Fibroblast of pulmonary artery (primary cell): ENCODE data around the gene CACNA1C.

ENCODE experiments used
- DNase-seq: peaks from one replicate; pipeline ENCODE4 v3.0.0-alpha.2; 2010; ENCODE audit warnings: low read depth
- H3K4me3 ChIP-seq: replicated peaks from 2 replicates; pipeline ENCODE4 v1.5.1; 2011; ENCODE audit warnings: low read depth, mild to moderate bottlenecking, control low read depth, low read length, moderate library complexity
- TF ChIP-seq, protein P1 (sequence below): IDR thresholded peaks from 2 replicates; pipeline ENCODE4 v1.5.1; 2011; ENCODE audit warnings: mild to moderate bottlenecking, control low read depth, low read length, inconsistent platforms; ENCODE audit errors: missing control alignments

The CACNA1C gene

DNA sequence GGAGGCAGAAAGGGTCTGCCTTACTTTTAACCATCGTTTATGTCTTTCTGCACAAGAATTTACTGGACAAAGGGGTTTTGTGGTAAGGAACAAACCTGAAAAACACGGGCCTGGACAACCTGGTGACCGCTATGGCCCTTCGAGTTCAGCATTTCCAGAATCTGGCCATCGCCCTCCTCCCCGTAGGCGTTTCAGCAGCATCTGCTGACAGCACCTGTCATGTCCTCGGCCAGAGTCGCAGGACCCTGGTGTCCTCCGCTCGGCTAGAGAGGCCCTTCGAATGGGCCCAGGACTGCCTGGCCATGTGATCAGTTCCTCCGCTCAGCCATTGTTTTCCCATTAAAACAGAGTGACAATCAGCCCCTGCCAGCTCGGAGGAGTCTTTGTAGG, 599.2 kb downstream of the CACNA1C start:
- TF ChIP-seq, protein P1, sequence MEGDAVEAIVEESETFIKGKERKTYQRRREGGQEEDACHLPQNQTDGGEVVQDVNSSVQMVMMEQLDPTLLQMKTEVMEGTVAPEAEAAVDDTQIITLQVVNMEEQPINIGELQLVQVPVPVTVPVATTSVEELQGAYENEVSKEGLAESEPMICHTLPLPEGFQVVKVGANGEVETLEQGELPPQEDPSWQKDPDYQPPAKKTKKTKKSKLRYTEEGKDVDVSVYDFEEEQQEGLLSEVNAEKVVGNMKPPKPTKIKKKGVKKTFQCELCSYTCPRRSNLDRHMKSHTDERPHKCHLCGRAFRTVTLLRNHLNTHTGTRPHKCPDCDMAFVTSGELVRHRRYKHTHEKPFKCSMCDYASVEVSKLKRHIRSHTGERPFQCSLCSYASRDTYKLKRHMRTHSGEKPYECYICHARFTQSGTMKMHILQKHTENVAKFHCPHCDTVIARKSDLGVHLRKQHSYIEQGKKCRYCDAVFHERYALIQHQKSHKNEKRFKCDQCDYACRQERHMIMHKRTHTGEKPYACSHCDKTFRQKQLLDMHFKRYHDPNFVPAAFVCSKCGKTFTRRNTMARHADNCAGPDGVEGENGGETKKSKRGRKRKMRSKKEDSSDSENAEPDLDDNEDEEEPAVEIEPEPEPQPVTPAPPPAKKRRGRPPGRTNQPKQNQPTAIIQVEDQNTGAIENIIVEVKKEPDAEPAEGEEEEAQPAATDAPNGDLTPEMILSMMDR: no peak
- no peak for DNase-seq
- no peak overlapping the region for H3K4me3 ChIP-seq

DNA sequence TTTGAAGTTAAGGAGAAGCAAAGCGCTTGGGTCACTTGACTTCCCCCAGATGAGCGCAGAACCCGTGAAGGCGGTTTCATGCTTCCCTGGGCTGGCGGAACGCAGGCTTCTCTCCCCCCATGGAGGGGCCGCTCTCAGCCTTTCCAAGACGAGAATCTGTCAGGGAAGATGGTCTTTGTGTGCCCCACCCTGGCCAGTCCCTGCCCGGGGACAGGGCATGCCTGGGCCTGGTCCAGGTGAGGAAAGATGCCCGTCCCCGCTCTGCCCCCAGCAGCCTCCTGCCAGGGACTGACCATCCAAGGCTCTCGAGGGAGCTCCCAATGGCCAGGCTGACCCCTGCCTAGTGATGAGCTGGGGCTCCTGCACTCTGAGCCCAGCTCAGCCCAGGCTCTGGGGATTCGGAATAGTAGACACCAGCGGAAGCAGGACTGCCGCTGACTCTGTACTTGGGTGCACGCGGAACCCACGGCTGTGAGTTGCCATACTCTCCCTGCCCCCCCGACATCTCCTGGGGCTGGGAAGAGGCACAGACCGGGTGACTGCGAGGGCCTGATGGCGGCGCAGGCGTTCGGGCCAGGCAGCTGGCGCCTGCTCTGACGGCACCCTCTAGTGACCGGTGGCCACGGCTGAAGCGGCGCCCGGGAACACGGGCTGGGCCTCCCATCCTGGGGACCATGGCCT, 599.8 kb downstream of the CACNA1C start:
- H3K4me3 ChIP-seq: no peak overlapping the region
- TF ChIP-seq, protein P1: no peak
- DNase-seq: no peak

DNA sequence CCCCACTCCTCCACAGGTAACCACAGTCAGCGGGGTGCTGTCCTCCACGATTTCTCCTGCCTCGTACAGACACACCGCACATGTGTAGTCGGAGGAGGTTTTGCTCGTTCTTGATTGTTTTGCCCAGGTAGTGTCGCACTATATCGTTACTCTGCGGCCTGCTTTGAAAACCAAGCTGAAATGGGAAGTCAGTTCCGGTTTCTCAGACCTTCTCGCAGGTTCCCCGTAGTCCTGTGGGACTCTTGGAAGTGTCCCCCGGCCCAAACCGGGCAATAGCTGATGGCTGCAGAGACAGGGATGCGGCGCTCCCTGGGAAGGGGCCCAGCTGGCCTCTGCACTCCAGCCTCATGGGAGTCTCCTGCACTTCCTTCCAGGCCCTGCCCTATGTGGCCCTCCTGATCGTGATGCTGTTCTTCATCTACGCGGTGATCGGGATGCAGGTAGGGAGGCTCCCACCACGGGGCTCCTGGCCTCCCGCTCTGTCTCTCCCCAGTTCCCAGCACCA, 600.7 kb downstream of the CACNA1C start:
- TF ChIP-seq, protein P1: no peak
- no peak overlapping the region for H3K4me3 ChIP-seq
- no peak for DNase-seq

DNA sequence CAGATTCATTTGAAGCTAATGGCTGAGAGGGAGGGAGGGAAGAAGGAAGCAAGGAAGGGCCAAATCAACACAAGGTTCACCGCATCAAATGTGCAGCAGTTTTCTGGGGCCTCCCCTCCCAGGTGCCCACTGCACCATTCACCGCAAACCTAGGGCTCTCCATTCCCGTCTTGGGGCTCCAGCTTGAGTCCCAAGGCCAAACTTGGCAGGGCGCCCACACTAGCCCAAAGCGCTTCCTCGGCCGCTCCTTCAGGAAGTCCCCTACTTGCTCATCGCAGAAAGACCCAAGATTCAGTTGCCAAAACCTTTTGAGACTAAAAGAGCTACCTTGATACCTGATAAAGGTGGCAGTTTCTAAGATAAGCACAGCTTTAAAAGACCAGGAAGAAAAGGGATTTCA, 601.5 kb downstream of the CACNA1C start:
- H3K4me3 ChIP-seq: no peak overlapping the region
- no peak for DNase-seq
- TF ChIP-seq, protein P1: no peak

DNA sequence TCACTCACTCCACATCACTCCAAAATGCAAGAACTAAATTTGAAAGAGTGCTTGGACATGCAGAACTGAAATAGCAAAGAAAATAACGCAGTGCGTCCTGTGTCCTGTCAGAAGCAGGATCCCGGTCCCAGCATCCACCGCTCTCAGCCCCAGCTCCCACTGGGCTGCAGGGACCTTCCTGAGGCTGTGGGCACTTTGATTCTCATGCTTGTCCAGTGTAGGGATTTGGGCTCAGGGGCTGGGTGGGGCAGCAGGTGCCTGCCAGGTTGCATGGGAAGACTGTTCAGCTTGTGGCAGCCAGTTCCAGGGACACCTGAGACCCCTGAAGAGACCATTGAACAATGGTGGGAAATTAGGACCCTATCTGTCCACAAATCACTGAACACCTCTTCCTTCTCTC, 602.0 kb downstream of the CACNA1C start:
- H3K4me3 ChIP-seq: no peak overlapping the region
- TF ChIP-seq, protein P1: no peak
- DNase-seq: no peak

DNA sequence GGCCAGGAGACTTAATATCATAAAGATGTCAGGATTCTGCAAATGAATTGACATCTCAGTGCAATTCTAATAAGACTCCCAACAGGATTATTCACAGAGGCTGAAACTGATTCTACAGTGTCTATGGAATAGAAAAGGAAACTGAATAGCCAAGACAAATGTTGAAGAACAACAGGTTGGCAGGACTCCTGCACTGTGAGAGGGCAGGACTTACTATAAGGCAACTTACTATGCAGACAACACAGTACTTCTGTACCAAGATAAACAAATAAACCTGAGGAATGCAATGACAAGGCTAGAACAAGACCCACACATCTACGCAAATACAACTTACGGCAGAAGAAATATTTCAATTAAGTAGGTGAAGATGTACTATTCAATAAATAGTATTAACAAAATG, 609.7 kb downstream of the CACNA1C start:
- TF ChIP-seq, protein P1: no peak

More for the DNA sequence above, 609.7 kb downstream of the CACNA1C start:
- no peak overlapping the region for H3K4me3 ChIP-seq
- DNase-seq: no peak
